SK-N-SH (cell line): ENCODE data around the gene SERPINB2. TPM values are rescaled to one million over a fixed set of nuclear protein-coding genes. Genes with fewer than 3 reads are reported as not detected.
A peak's percentile ranks its signal among the peaks of the same experiment; 100 is the strongest.

Experiments used
- CTCF ChIA-PET: fragments of 300-600, 350-600 bp; formaldehyde crosslinking; extraction: SDS; loops from one replicate; lab custom pipeline; 2021; lab: Yijun Ruan, JAX
- POLR2A ChIA-PET: fragments of 350-600 bp; sonication (Branson Sonifier 250); formaldehyde crosslinking; extraction: SDS; loops from one replicate; lab custom pipeline; 2020; ENCODE audit warnings: antibody characterized with exemption, inconsistent platforms; lab: Yijun Ruan, JAX
- DNase-seq: peaks from one replicate; pipeline ENCODE4 v3.0.0; 2012
- H2AFZ ChIP-seq: fragments of 200-600 bp; sonication (generic); 2 replicates; pipeline ENCODE4 v1.8.1; 2016; ENCODE audit warnings: antibody characterized with exemption, mild to moderate bottlenecking, low read depth
- H3F3A ChIP-seq: fragments of 200-600 bp; sonication (generic); replicated peaks from 2 replicates; pipeline ENCODE3; 2016; ENCODE audit warnings: antibody characterized with exemption, mild to moderate bottlenecking; ENCODE audit not compliant: insufficient read depth
- H3K27ac ChIP-seq, 2 experiments: fragments of 200-500 bp in 1 of 2; fragments of 200-600 bp in 1 of 2; sonication (Bioruptor generic) in 1 of 2; sonication (generic), shearing (Covaris generic) in 1 of 2; 2 replicates each; pipeline versions ENCODE4 v1.5.1 to v1.6.1; 2014 to 2016; ENCODE audit warnings: low read depth in 2 of 2, inconsistent platforms in 1 of 2, low read length in 1 of 2, mild to moderate bottlenecking in 1 of 2, mixed read lengths in 1 of 2
- H3K27me3 ChIP-seq: fragments of 200-600 bp; sonication (generic), shearing (Covaris generic); 2 replicates; pipeline ENCODE4 v1.6.1; 2016; ENCODE audit warnings: mixed run types; ENCODE audit not compliant: insufficient read depth
- H3K36me3 ChIP-seq, 2 experiments: fragments of 200-500 bp in 1 of 2; fragments of 200-600 bp in 1 of 2; sonication (Bioruptor generic) in 1 of 2; sonication (generic) in 1 of 2; replicated peaks in 1 of 2; 2 replicates each; pipeline versions ENCODE3 to v1.5.1; 2014 to 2016; ENCODE audit warnings: low read length in 1 of 2, mild to moderate bottlenecking in 1 of 2; ENCODE audit not compliant: insufficient read depth in 2 of 2, control insufficient read depth in 1 of 2
- H3K4me1 ChIP-seq, 2 experiments: fragments of 200-500 bp in 1 of 2; fragments of 200-600 bp in 1 of 2; sonication (Bioruptor generic) in 1 of 2; sonication (generic), shearing (Covaris generic) in 1 of 2; 2 replicates each; pipeline versions ENCODE4 v1.5.1 to v1.6.1; 2014 to 2016; ENCODE audit warnings: low read depth in 1 of 2, low read length in 1 of 2, mixed run types in 1 of 2; ENCODE audit not compliant: insufficient read depth in 2 of 2, control insufficient read depth in 1 of 2
- H3K4me2 ChIP-seq: fragments of 200-600 bp; sonication (generic), shearing (Covaris generic); 2 replicates; pipeline ENCODE4 v1.6.1; 2017; ENCODE audit warnings: mixed run types
- H3K4me3 ChIP-seq, 2 experiments: fragments of 200-500 bp in 1 of 2; fragments of 200-600 bp in 1 of 2; sonication (Bioruptor generic) in 1 of 2; sonication (generic), shearing (Covaris generic) in 1 of 2; 2 replicates each; pipeline versions ENCODE4 v1.5.1 to v1.8.1; 2014 to 2016; ENCODE audit warnings: low read depth in 2 of 2, inconsistent platforms in 1 of 2, low read length in 1 of 2, mild to moderate bottlenecking in 1 of 2, mixed read lengths in 1 of 2, moderate library complexity in 1 of 2
- H3K79me2 ChIP-seq: fragments of 200-600 bp; sonication (generic); 2 replicates; pipeline ENCODE4 v1.8.1; 2017; ENCODE audit warnings: mild to moderate bottlenecking; ENCODE audit not compliant: insufficient read depth
- H3K9ac ChIP-seq: fragments of 200-600 bp; sonication (generic); 2 replicates; pipeline ENCODE4 v1.6.1; 2017; ENCODE audit warnings: mixed run types
- H3K9me2 ChIP-seq: fragments of 200-600 bp; sonication (generic); 2 replicates; pipeline ENCODE4 v1.6.1; 2017; ENCODE audit warnings: mixed run types
- H3K9me3 ChIP-seq: fragments of 200-600 bp; sonication (generic); 2 replicates; pipeline ENCODE4 v1.6.1; 2017; ENCODE audit warnings: mixed run types, mild to moderate bottlenecking, moderate library complexity
- H4K20me1 ChIP-seq: fragments of 200-600 bp; sonication (generic); 2 replicates; pipeline ENCODE4 v1.6.1; 2017; ENCODE audit warnings: mild to moderate bottlenecking, mixed run types; ENCODE audit not compliant: insufficient read depth
- ELF1 ChIP-seq: IDR thresholded peaks from 2 replicates; pipeline ENCODE4 v1.4.0; 2012
- EZH2phosphoT487 ChIP-seq: fragments of 200-600 bp; sonication (generic); IDR thresholded peaks from 2 replicates; pipeline ENCODE4 v1.6.1; 2017; ENCODE audit warnings: low read depth, mixed run types, mild to moderate bottlenecking, antibody characterized with exemption, moderate library complexity, borderline replicate concordance
- GABPA ChIP-seq: IDR thresholded peaks from 2 replicates; pipeline ENCODE4 v1.4.0; 2012; ENCODE audit warnings: low read depth, mild to moderate bottlenecking
- PBX3 ChIP-seq: IDR thresholded peaks from 2 replicates; pipeline ENCODE4; 2012
- POLR2AphosphoS5 ChIP-seq: IDR thresholded peaks from 2 replicates; pipeline ENCODE4 v1.6.1; 2012; ENCODE audit warnings: low read depth, low read length
- RCOR1 ChIP-seq: fragments of 150-350 bp; IDR thresholded peaks from 2 replicates; pipeline ENCODE4 v1.6.1; 2017; ENCODE audit warnings: antibody characterized with exemption, low read length
- SMC3 ChIP-seq: IDR thresholded peaks from 2 replicates; pipeline ENCODE4 v1.6.1; 2012; ENCODE audit warnings: low read depth, low read length, improper control_type of control experiment
- TAF1 ChIP-seq: IDR thresholded peaks from 2 replicates; pipeline ENCODE4 v1.6.1; 2012; ENCODE audit warnings: low read depth, mild to moderate bottlenecking, low read length, moderate library complexity, borderline replicate concordance
- TEAD4 ChIP-seq: IDR thresholded peaks from 2 replicates; pipeline ENCODE4 v1.4.0; 2012; ENCODE audit warnings: mild to moderate bottlenecking, borderline replicate concordance; ENCODE audit not compliant: insufficient read depth
- ZBTB33 ChIP-seq: IDR thresholded peaks from 2 replicates; pipeline ENCODE4 v1.4.0; 2012; ENCODE audit warnings: low read depth, borderline replicate concordance
- WGBS: methylation state at CpG from one replicate; pipeline ENCODE4 v1.1.6; 2017; ENCODE audit warnings: low lambda C conversion rate; 5-methylcytosine and 5-hydroxymethylcytosine counted together
- polyA plus RNA-seq, 3 experiments: library from polyadenylated mRNA; depleted of rRNA; stranded (reverse); fragments of >200 nt; gene quantifications; 2 replicates each; pipeline ENCODE4 v1.2.3, GENCODE V29; 2012

SERPINB2 gene
- polyA plus RNA-seq, 1 of the 3 experiments (the other 2 are of a cell fraction), result 5.9 TPM

GRCh38 chr18:63882333-63883141 lies 5.0 kb upstream of the SERPINB2 start (continued):
- no peak for TF ChIP-seq SMC3
- TF ChIP-seq EZH2phosphoT487, result no peak
- no peak for TF ChIP-seq POLR2AphosphoS5
- TF ChIP-seq ELF1, result no peak
- no peak for TF ChIP-seq ZBTB33
- TF ChIP-seq PBX3, result peak; percentile 54
- no peak for TF ChIP-seq TAF1

- no peaks in the 10 kb centered on the region for H3K79me2 ChIP-seq
- POLR2A ChIA-PET, result no interaction called here
- no peaks in the 10 kb centered on the region for H3K9me3 ChIP-seq
- no peaks in the 10 kb centered on the region for H4K20me1 ChIP-seq
- H3K4me2 ChIP-seq, result no peak overlapping the region
- no peak for DNase-seq
- no peak overlapping the region for H3K9ac ChIP-seq
- no peaks in the 10 kb centered on the region for H3F3A ChIP-seq
- TF ChIP-seq TEAD4 (no peak), GABPA (no peak), SMC3 (no peak), RCOR1 (no peak)
- H3K4me1 ChIP-seq, result no peaks in the 10 kb centered on the region; a peak in 3 of 4 replicates
- CTCF ChIA-PET, result interaction anchor here (1.2 kb wide), 1 partner anchor 372 kb away, joined by 3 read pairs; no protein-coding TSS in a partner anchor
- no peak overlapping the region for H3K4me3 ChIP-seq
- H3K27ac ChIP-seq, result no peak overlapping the region
- H2AFZ ChIP-seq, result no peak overlapping the region
- H3K9me2 ChIP-seq, result no peaks in the 10 kb centered on the region
- H3K36me3 ChIP-seq, result no peaks in the 10 kb centered on the region
- peaks cover 11% of the 10 kb centered on the region; the same call in 1 of the 2 replicates for H3K27me3 ChIP-seq
These were observed 3.9 kb upstream of the SERPINB2 start for GRCh38 chr18:63883617-63884016.

GRCh38 chr18:63888470-63889190 lies 1.1 kb downstream of the SERPINB2 start:
- no peak for TF ChIP-seq GABPA
- Histone ChIP-seq H3K79me2 (no peaks in the 10 kb centered on the region), H3K9me3 (no peaks in the 10 kb centered on the region), H3K9me2 (no peaks in the 10 kb centered on the region), H3K4me3 (no peak overlapping the region), H3K4me1 (no peaks in the 10 kb centered on the region), H3K27me3 (peaks cover 11% of the 10 kb centered on the region; the same call in 1 of the 2 replicates), H3K36me3 (no peaks in the 10 kb centered on the region), H3K4me2 (no peak overlapping the region), H2AFZ (no peak overlapping the region), H3K27ac (no peak overlapping the region), H3K9ac (no peak overlapping the region), H3F3A (no peaks in the 10 kb centered on the region), H4K20me1 (no peaks in the 10 kb centered on the region)
- 9% methylated on average over 1 of the region's 1 CpG for WGBS
- ChIA-PET POLR2A (no interaction called here), CTCF (interaction anchor here (1.5 kb wide), 2 partner anchors 48 to 106 kb away, joined by 8 to 11 read pairs; no protein-coding TSS in a partner anchor)
- no peak for DNase-seq
